Measurements from ENCODE around the gene UBXN7.

DNA sequence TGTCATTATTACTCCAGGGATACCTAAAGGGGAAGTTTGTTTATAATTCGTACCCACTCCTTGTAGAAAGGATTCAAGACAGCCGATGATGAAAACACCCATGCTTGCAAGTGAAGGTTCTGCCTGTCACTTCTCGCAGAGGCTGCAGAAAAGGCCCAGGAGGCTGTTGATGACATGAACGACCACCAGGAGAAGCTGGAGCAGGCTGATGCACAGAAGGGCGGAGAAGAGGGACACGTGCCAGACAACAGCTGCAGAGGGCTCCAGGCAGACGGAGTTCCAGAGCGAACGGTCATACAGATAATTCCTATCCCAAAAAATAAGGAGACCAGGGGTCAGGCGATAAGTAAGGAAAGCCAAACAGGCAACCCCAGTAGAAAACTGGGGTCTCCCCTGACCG lies 108.5 kb downstream of the UBXN7 start:
- TF ChIP-seq CEBPB (IDR thresholded peaks at IDR 0.05; ENCODE audit: low read depth, low read length) = no peak
- TF ChIP-seq BHLHE40 (IDR thresholded peaks at IDR 0.05; ENCODE audit: low read depth, low read length) = peak; percentile 65
- TF ChIP-seq, protein P1, sequence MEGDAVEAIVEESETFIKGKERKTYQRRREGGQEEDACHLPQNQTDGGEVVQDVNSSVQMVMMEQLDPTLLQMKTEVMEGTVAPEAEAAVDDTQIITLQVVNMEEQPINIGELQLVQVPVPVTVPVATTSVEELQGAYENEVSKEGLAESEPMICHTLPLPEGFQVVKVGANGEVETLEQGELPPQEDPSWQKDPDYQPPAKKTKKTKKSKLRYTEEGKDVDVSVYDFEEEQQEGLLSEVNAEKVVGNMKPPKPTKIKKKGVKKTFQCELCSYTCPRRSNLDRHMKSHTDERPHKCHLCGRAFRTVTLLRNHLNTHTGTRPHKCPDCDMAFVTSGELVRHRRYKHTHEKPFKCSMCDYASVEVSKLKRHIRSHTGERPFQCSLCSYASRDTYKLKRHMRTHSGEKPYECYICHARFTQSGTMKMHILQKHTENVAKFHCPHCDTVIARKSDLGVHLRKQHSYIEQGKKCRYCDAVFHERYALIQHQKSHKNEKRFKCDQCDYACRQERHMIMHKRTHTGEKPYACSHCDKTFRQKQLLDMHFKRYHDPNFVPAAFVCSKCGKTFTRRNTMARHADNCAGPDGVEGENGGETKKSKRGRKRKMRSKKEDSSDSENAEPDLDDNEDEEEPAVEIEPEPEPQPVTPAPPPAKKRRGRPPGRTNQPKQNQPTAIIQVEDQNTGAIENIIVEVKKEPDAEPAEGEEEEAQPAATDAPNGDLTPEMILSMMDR (conservative IDR thresholded peaks at IDR 0.05; ENCODE audit: low read depth, low read length) = peak; percentile 29; the same call in 1 of the 2 replicates
- no peak for TF ChIP-seq MXI1 (IDR thresholded peaks at IDR 0.05; ENCODE audit: borderline replicate concordance, low read depth, low read length)
- no peak for TF ChIP-seq POLR2A (IDR thresholded peaks at IDR 0.05; ENCODE audit: low read depth, low read length)
- TF ChIP-seq RAD21 (IDR thresholded peaks at IDR 0.05; ENCODE audit: low read length) = peak; percentile 32; the same call in 1 of the 2 replicates
- no peak for TF ChIP-seq RCOR1 (IDR thresholded peaks at IDR 0.05; ENCODE audit: insufficient replicate concordance, low read length)
- no peak for TF ChIP-seq RFX5 (IDR thresholded peaks at IDR 0.05; ENCODE audit: low read depth, low read length)
- TF ChIP-seq, protein P2, sequence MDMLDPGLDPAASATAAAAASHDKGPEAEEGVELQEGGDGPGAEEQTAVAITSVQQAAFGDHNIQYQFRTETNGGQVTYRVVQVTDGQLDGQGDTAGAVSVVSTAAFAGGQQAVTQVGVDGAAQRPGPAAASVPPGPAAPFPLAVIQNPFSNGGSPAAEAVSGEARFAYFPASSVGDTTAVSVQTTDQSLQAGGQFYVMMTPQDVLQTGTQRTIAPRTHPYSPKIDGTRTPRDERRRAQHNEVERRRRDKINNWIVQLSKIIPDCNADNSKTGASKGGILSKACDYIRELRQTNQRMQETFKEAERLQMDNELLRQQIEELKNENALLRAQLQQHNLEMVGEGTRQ (IDR thresholded peaks at IDR 0.05; ENCODE audit: low read depth, low read length) = peak; percentile 22; the same call in 1 of the 2 replicates
- TF ChIP-seq CHD1 (IDR thresholded peaks at IDR 0.05; ENCODE audit: low read depth, low read length) = no peak
